Liver (tissue), 9 donors: Measurements from ENCODE around the gene TLR1. TPM values are rescaled to one million over a fixed set of nuclear protein-coding genes. Genes with fewer than 3 reads are reported as not detected.

ENCODE experiments used
- DNase-seq: peaks from one replicate; pipeline ENCODE4 v3.0.0-alpha.2; 2017; ENCODE audit warnings: low spot score
- H3K27ac ChIP-seq, 2 donors: one replicate each; pipeline ENCODE4 v1.7.0; 2013; ENCODE audit warnings: inconsistent platforms in 2 of 2, low read length in 2 of 2, control low read depth in 1 of 2, low read depth in 1 of 2, mild to moderate bottlenecking in 1 of 2
- H3K27me3 ChIP-seq, 4 donors: one replicate each; pipeline versions ENCODE4 v1.6.1 to v1.7.0; 2013; ENCODE audit warnings: low read length in 3 of 4, inconsistent platforms in 1 of 4, mild to moderate bottlenecking in 1 of 4, moderate library complexity in 1 of 4; ENCODE audit not compliant: control insufficient read depth in 4 of 4, insufficient read depth in 4 of 4
- H3K36me3 ChIP-seq, 4 donors: one replicate each; pipeline versions ENCODE4 v1.6.1 to v1.7.0; 2013; ENCODE audit warnings: low read length in 3 of 4, mild to moderate bottlenecking in 3 of 4, low read depth in 1 of 4, moderate library complexity in 1 of 4; ENCODE audit not compliant: control insufficient read depth in 4 of 4, insufficient read depth in 3 of 4
- H3K4me1 ChIP-seq, 4 donors: one replicate each; pipeline versions ENCODE4 v1.6.1 to v1.7.0; 2013; ENCODE audit warnings: low read length in 3 of 4, mild to moderate bottlenecking in 3 of 4, moderate library complexity in 1 of 4; ENCODE audit not compliant: control insufficient read depth in 4 of 4, insufficient read depth in 4 of 4
- H3K4me3 ChIP-seq, 3 donors: one replicate each; pipeline versions ENCODE4 v1.6.1 to v1.7.0; 2013; ENCODE audit warnings: low read length in 3 of 3, control low read depth in 1 of 3, low read depth in 1 of 3, mild to moderate bottlenecking in 1 of 3
- H3K9ac ChIP-seq, 2 donors: one replicate each; pipeline ENCODE4 v1.7.0; 2013; ENCODE audit warnings: low read length in 2 of 2, mild to moderate bottlenecking in 2 of 2, moderate library complexity in 2 of 2, control low read depth in 1 of 2, low read depth in 1 of 2
- H3K9me3 ChIP-seq, 4 donors: one replicate each; pipeline versions ENCODE4 v1.6.1 to v1.7.0; 2013; ENCODE audit warnings: low read length in 3 of 4; ENCODE audit not compliant: control insufficient read depth in 4 of 4
- FOXA1 ChIP-seq: IDR thresholded peaks from 2 replicates; pipeline ENCODE4 v1.6.1; 2016; ENCODE audit warnings: antibody characterized with exemption
- FOXA2 ChIP-seq: IDR thresholded peaks from 2 replicates; pipeline ENCODE4 v1.6.1; 2016; ENCODE audit warnings: antibody characterized with exemption
- GABPA ChIP-seq, 2 donors: IDR thresholded peaks in 1 of 2; conservative IDR thresholded peaks in 1 of 2; 2 replicates each; pipeline ENCODE4 v1.6.1; 2016; ENCODE audit warnings: antibody characterized with exemption in 2 of 2, mild to moderate bottlenecking in 1 of 2, moderate library complexity in 1 of 2
- HNF4A ChIP-seq, 2 donors: conservative IDR thresholded peaks; 2 replicates each; pipeline ENCODE4 v1.6.1; 2016; ENCODE audit warnings: antibody characterized with exemption in 2 of 2, mild to moderate bottlenecking in 2 of 2
- HNF4G ChIP-seq: IDR thresholded peaks from 2 replicates; pipeline ENCODE4 v1.6.1; 2016; ENCODE audit warnings: antibody characterized with exemption
- JUND ChIP-seq, 2 donors: IDR thresholded peaks; 2 replicates each; pipeline ENCODE4 v1.6.1; 2016; ENCODE audit warnings: antibody characterized with exemption in 2 of 2
- NR2F2 ChIP-seq: IDR thresholded peaks from 2 replicates; pipeline ENCODE4 v1.6.1; 2016; ENCODE audit warnings: antibody characterized with exemption
- RAD21 ChIP-seq, 2 donors: IDR thresholded peaks; 2 replicates each; pipeline ENCODE4 v1.6.1; 2016; ENCODE audit warnings: antibody characterized with exemption in 2 of 2, mild to moderate bottlenecking in 2 of 2
- RXRA ChIP-seq, 2 donors: IDR thresholded peaks; 2 replicates each; pipeline ENCODE4 v1.6.1; 2017 to 2018; ENCODE audit warnings: antibody characterized with exemption in 2 of 2, mild to moderate bottlenecking in 1 of 2
- SP1 ChIP-seq: IDR thresholded peaks from 2 replicates; pipeline ENCODE4 v1.6.1; 2018; ENCODE audit warnings: antibody characterized with exemption, mild to moderate bottlenecking
- TAF1 ChIP-seq: conservative IDR thresholded peaks from 2 replicates; pipeline ENCODE4 v1.6.1; 2016; ENCODE audit warnings: antibody characterized with exemption, mild to moderate bottlenecking
- YY1 ChIP-seq: IDR thresholded peaks from 2 replicates; pipeline ENCODE4 v1.6.1; 2016; ENCODE audit warnings: antibody characterized with exemption, mild to moderate bottlenecking
- WGBS: extraction: QIAGEN DNeasy Blood & Tissue Kit; methylation state at CpG from one replicate; pipeline ENCODE4 v1.1.7; 2013; 5-methylcytosine and 5-hydroxymethylcytosine counted together
- polyA plus RNA-seq, 2 donors: library from polyadenylated mRNA; stranded (reverse) in 1 of 2; unstranded in 1 of 2; fragments of 200-250 nt in 1 of 2; fragments of >200 nt in 1 of 2; fragmentation: Nextera tagmentation in 1 of 2; extraction: Ambion mirVana in 1 of 2; gene quantifications; one replicate each; pipeline versions ENCODE4 v1.2.1 to v1.2.3, GENCODE V29; 2013 to 2015
- total RNA-seq, 2 donors: library from RNA; depleted of rRNA; stranded (reverse); fragments of >200 nt; gene quantifications; one replicate each; pipeline ENCODE4 v1.2.3, GENCODE V29; 2014
- TF ChIP-seq, protein P1 (sequence below): IDR thresholded peaks from 2 replicates; pipeline ENCODE4 v1.6.1; 2016; ENCODE audit warnings: antibody characterized with exemption
- TF ChIP-seq, protein P2 (sequence below): IDR thresholded peaks from 2 replicates; pipeline ENCODE4 v1.6.1; 2016; ENCODE audit warnings: antibody characterized with exemption
- TF ChIP-seq, protein P3 (sequence below): fragments of 150-350 bp; IDR thresholded peaks from 2 replicates; pipeline ENCODE4 v1.5.1; 2017; ENCODE audit warnings: improper control_type of control experiment, low read depth, low read length; ENCODE audit not compliant: missing input control
- TF ChIP-seq, protein P4 (sequence below): IDR thresholded peaks from 2 replicates; pipeline ENCODE4 v1.6.1; 2016; ENCODE audit warnings: antibody characterized with exemption, mild to moderate bottlenecking
- TF ChIP-seq, protein P5 (sequence below): IDR thresholded peaks from 2 replicates; pipeline ENCODE4 v1.6.1; 2016; ENCODE audit warnings: antibody characterized with exemption
- donor health status: healthy.
- donor health status: healthy.
- donor health status: healthy.
- donor health status: healthy.
- donor health status: healthy.

TLR1 gene
- total and polyA plus RNA-seq, 4 donors: 2.7 to 10.0 (median 6.4) TPM

DNA sequence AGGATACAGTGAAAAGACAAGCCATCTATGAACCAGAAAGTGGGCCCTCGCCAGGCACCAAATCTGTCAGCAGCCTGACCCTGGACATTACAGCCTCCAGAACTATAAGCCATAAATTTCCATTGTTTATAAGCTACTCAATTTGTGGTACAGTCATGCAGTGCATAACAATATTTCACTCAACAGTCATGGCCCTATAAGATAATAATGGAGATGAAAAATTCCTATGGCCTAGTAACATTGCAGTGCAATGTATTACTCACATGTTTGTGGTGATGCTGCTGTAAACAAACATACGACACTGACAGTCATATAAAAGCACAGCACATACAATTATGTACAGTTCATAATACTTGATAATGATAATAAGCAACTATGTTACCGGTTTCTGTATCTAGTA is 17.1 kb upstream of the TLR1 start:
- H3K4me1 ChIP-seq: no peaks in the 10 kb centered on the region
- no peak for DNase-seq
- 98% methylated on average over 3 of the region's 3 CpGs for WGBS
- TF ChIP-seq RAD21 (IDR thresholded peaks at IDR 0.05) (no peak), RXRA (IDR thresholded peaks at IDR 0.05) (no peak), GABPA (IDR thresholded peaks at IDR 0.05 in 1 of 2, conservative IDR thresholded peaks at IDR 0.05 in 1 of 2) (no peak), TAF1 (no peak), FOXA2 (no peak), HNF4G (no peak), HNF4A (conservative IDR thresholded peaks at IDR 0.05) (no peak), YY1 (no peak), FOXA1 (no peak), JUND (IDR thresholded peaks at IDR 0.05) (no peak), SP1 (no peak)
- TF ChIP-seq, protein P1, sequence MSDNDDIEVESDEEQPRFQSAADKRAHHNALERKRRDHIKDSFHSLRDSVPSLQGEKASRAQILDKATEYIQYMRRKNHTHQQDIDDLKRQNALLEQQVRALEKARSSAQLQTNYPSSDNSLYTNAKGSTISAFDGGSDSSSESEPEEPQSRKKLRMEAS: no peak
- TF ChIP-seq, protein P2, sequence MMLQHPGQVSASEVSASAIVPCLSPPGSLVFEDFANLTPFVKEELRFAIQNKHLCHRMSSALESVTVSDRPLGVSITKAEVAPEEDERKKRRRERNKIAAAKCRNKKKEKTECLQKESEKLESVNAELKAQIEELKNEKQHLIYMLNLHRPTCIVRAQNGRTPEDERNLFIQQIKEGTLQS: no peak
- TF ChIP-seq, protein P3, sequence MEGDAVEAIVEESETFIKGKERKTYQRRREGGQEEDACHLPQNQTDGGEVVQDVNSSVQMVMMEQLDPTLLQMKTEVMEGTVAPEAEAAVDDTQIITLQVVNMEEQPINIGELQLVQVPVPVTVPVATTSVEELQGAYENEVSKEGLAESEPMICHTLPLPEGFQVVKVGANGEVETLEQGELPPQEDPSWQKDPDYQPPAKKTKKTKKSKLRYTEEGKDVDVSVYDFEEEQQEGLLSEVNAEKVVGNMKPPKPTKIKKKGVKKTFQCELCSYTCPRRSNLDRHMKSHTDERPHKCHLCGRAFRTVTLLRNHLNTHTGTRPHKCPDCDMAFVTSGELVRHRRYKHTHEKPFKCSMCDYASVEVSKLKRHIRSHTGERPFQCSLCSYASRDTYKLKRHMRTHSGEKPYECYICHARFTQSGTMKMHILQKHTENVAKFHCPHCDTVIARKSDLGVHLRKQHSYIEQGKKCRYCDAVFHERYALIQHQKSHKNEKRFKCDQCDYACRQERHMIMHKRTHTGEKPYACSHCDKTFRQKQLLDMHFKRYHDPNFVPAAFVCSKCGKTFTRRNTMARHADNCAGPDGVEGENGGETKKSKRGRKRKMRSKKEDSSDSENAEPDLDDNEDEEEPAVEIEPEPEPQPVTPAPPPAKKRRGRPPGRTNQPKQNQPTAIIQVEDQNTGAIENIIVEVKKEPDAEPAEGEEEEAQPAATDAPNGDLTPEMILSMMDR: no peak
- TF ChIP-seq, protein P4, sequence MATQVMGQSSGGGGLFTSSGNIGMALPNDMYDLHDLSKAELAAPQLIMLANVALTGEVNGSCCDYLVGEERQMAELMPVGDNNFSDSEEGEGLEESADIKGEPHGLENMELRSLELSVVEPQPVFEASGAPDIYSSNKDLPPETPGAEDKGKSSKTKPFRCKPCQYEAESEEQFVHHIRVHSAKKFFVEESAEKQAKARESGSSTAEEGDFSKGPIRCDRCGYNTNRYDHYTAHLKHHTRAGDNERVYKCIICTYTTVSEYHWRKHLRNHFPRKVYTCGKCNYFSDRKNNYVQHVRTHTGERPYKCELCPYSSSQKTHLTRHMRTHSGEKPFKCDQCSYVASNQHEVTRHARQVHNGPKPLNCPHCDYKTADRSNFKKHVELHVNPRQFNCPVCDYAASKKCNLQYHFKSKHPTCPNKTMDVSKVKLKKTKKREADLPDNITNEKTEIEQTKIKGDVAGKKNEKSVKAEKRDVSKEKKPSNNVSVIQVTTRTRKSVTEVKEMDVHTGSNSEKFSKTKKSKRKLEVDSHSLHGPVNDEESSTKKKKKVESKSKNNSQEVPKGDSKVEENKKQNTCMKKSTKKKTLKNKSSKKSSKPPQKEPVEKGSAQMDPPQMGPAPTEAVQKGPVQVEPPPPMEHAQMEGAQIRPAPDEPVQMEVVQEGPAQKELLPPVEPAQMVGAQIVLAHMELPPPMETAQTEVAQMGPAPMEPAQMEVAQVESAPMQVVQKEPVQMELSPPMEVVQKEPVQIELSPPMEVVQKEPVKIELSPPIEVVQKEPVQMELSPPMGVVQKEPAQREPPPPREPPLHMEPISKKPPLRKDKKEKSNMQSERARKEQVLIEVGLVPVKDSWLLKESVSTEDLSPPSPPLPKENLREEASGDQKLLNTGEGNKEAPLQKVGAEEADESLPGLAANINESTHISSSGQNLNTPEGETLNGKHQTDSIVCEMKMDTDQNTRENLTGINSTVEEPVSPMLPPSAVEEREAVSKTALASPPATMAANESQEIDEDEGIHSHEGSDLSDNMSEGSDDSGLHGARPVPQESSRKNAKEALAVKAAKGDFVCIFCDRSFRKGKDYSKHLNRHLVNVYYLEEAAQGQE: no peak
- H3K4me3 ChIP-seq: no peak overlapping the region
- H3K27me3 ChIP-seq: no peaks in the 10 kb centered on the region
- H3K36me3 ChIP-seq: no peaks in the 10 kb centered on the region
- no peaks in the 10 kb centered on the region for H3K9me3 ChIP-seq
- H3K9ac ChIP-seq: no peak overlapping the region
- no peak overlapping the region for H3K27ac ChIP-seq

DNA sequence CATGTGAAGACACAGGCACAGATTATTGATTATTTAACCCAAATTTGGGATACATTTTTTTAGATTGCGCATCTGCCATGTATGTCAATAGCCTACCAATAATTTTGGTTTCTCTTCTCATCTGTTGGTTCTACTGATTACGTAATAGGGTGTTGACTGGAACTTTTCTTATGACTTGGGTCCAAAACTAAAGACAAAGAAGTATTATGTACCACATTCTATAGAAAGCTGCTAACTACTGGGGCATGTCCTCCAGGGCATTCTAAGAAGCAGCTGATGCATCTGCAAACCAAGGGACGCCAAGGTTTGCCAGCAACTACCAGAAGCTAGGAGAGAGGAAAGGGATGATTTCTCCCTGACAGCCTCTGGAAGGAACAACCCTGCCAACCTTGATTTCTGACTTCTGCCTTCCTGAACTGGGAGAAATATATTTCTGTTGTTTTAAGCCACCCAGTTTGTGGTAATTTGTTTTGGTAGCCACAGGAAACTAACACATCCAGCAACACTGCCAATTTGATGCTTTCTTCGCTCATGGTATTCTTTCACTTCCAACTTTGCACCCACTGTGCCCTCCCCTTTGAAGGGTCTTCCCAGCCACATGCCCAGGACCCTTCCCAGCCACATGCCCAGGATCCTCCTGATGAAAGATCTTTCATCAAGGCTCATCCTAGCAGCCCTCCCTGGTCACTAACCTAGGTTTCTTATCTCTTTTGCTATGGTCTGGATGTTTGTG is 15.9 kb upstream of the TLR1 start:
- H3K27me3 ChIP-seq: no peaks in the 10 kb centered on the region
- no peak for DNase-seq
- H3K36me3 ChIP-seq: no peaks in the 10 kb centered on the region
- H3K27ac ChIP-seq: no peak overlapping the region
- WGBS: 91% methylated on average over 4 of the region's 4 CpGs
- H3K4me1 ChIP-seq: no peaks in the 10 kb centered on the region
- H3K9me3 ChIP-seq: no peaks in the 10 kb centered on the region
- no peak overlapping the region for H3K9ac ChIP-seq
- no peak overlapping the region for H3K4me3 ChIP-seq
- TF ChIP-seq, protein P2: no peak
- TF ChIP-seq, protein P5, sequence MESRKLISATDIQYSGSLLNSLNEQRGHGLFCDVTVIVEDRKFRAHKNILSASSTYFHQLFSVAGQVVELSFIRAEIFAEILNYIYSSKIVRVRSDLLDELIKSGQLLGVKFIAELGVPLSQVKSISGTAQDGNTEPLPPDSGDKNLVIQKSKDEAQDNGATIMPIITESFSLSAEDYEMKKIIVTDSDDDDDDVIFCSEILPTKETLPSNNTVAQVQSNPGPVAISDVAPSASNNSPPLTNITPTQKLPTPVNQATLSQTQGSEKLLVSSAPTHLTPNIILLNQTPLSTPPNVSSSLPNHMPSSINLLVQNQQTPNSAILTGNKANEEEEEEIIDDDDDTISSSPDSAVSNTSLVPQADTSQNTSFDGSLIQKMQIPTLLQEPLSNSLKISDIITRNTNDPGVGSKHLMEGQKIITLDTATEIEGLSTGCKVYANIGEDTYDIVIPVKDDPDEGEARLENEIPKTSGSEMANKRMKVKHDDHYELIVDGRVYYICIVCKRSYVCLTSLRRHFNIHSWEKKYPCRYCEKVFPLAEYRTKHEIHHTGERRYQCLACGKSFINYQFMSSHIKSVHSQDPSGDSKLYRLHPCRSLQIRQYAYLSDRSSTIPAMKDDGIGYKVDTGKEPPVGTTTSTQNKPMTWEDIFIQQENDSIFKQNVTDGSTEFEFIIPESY: no peak
- TF ChIP-seq FOXA1 (no peak), HNF4A (conservative IDR thresholded peaks at IDR 0.05) (no peak), NR2F2 (no peak), JUND (IDR thresholded peaks at IDR 0.05) (no peak), TAF1 (no peak)
- TF ChIP-seq, protein P1: no peak
- TF ChIP-seq, protein P3: no peak
